ENCODE results near the gene RPL13. TPM values are rescaled to one million over a fixed set of nuclear protein-coding genes. Genes with fewer than 3 reads are reported as not detected.

The RPL13 gene
- total and polyA plus RNA-seq, 2 of the 13 experiments (the other 11 are each of a cell fraction or from before 2014, with no cell fraction given) = 2,988 to 4,411 TPM

GRCh38 chr16:89565506-89566372, 5.3 kb downstream of the RPL13 start (continued):
- TF ChIP-seq FOXM1 (CRISPR knock-in tag; IDR thresholded peaks at IDR 0.05) (peak; percentile 74; the same call in 1 of the 2 replicates), ELF1 (CRISPR knock-in tag; IDR thresholded peaks at IDR 0.05) (peak; percentile 72), NFE2L1 (CRISPR knock-in tag; IDR thresholded peaks at IDR 0.05; ENCODE audit: borderline replicate concordance) (peak; percentile 85; the same call in 1 of the 2 replicates), CCAR2 (optimal IDR thresholded peaks at IDR 0.05; ENCODE audit: low read depth, low read length) (no peak), PHF21A (CRISPR knock-in tag; IDR thresholded peaks at IDR 0.05) (no peak), GATAD1 (CRISPR knock-in tag; IDR thresholded peaks at IDR 0.05) (no peak; the same call in 1 of the 2 replicates), TCF7 (IDR thresholded peaks at IDR 0.05; ENCODE audit: low read depth) (no peak), ZNF607 (CRISPR knock-in tag; IDR thresholded peaks at IDR 0.05; ENCODE audit: borderline replicate concordance) (no peak; the same call in 1 of the 2 replicates), ZNF501 (CRISPR knock-in tag; IDR thresholded peaks at IDR 0.05) (peak; percentile 79), AKAP8 (CRISPR knock-in tag; IDR thresholded peaks at IDR 0.05) (peak; percentile 100), ZNF891 (CRISPR knock-in tag; IDR thresholded peaks at IDR 0.05) (peak; percentile 83), ZNF264 (CRISPR knock-in tag; IDR thresholded peaks at IDR 0.05) (0 out of 2 replicates have a peak, but pooled peaks have one; percentile 17), CTCF (CRISPR knock-in tag; IDR thresholded peaks at IDR 0.05) (peak; percentile 93), ZNF317 (CRISPR knock-in tag; IDR thresholded peaks at IDR 0.05) (no peak), SIN3B (IDR thresholded peaks at IDR 0.05; ENCODE audit: low read length) (no peak), TARDBP (CRISPR knock-in tag; IDR thresholded peaks at IDR 0.05) (no peak; the same call in 1 of the 2 replicates), ATF2 (CRISPR knock-in tag; IDR thresholded peaks at IDR 0.05) (no peak), ZNF546 (CRISPR knock-in tag; conservative IDR thresholded peaks at IDR 0.05) (no peak), FOSL1 (CRISPR knock-in tag; IDR thresholded peaks at IDR 0.05; ENCODE audit: borderline replicate concordance) (peak; percentile 36; the same call in 1 of the 2 replicates), KLF9 (CRISPR knock-in tag; IDR thresholded peaks at IDR 0.05; ENCODE audit: low read depth) (no peak), ZNF432 (CRISPR knock-in tag; IDR thresholded peaks at IDR 0.05; ENCODE audit: borderline replicate concordance) (no peak)
- TF ChIP-seq, protein P1, sequence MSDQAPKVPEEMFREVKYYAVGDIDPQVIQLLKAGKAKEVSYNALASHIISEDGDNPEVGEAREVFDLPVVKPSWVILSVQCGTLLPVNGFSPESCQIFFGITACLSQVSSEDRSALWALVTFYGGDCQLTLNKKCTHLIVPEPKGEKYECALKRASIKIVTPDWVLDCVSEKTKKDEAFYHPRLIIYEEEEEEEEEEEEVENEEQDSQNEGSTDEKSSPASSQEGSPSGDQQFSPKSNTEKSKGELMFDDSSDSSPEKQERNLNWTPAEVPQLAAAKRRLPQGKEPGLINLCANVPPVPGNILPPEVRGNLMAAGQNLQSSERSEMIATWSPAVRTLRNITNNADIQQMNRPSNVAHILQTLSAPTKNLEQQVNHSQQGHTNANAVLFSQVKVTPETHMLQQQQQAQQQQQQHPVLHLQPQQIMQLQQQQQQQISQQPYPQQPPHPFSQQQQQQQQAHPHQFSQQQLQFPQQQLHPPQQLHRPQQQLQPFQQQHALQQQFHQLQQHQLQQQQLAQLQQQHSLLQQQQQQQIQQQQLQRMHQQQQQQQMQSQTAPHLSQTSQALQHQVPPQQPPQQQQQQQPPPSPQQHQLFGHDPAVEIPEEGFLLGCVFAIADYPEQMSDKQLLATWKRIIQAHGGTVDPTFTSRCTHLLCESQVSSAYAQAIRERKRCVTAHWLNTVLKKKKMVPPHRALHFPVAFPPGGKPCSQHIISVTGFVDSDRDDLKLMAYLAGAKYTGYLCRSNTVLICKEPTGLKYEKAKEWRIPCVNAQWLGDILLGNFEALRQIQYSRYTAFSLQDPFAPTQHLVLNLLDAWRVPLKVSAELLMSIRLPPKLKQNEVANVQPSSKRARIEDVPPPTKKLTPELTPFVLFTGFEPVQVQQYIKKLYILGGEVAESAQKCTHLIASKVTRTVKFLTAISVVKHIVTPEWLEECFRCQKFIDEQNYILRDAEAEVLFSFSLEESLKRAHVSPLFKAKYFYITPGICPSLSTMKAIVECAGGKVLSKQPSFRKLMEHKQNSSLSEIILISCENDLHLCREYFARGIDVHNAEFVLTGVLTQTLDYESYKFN (CRISPR knock-in tag; conservative IDR thresholded peaks at IDR 0.05) = no peak; the same call in 1 of the 2 replicates
- TF ChIP-seq, protein P2, sequence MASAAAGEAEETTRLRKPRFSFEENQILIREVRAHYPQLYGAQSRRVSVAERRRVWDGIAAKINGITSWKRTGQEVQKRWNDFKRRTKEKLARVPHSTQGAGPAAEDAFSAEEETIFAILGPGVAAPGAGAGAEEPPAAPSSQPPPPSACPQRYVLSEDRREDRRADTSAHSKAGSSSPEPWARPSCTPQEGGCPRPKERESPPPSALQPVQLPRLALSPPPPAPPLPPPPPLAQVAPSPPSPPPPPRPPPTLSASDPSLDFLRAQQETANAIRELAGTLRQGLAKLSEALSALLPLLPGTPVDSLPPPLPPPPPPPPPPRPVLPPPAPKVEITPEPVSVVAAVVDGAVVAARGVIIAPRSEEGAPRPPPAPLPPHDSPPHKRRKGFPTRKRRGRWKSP (CRISPR knock-in tag; IDR thresholded peaks at IDR 0.05) = 0 out of 2 replicates have a peak, but pooled peaks have one; percentile 27
